ENCODE results near the gene SRSF8.

Gene SRSF8

GRCh38 chr11:95078526-95078925 lies 11.8 kb downstream of the SRSF8 start:
- no peak for DNase-seq (ENCODE audit: low read depth)
- TF ChIP-seq CTCF (IDR thresholded peaks at IDR 0.05; ENCODE audit: control insufficient read depth, extremely low read depth, insufficient read depth), result no peak
- H3K4me3 ChIP-seq (ENCODE audit: low read depth, low read length), result no peak overlapping the region

DNA sequence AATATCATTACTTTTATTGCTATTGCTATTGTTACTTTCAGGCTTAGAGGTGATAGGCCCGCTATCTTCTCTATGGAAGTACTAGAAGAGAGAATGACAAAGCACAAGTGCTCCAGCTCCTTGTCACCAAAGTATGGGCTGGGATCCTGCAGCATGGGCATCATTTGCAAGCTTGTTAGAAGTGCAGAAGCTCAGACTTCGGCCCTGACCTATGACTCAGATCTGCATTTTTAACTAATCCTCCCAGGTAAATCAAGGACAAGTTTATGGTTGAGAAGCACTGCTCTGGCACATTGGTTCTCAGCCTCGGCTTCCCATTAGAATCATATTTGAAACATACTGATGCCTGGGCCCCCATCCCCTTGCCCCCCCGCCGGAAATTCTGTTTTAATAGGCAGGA lies 14.3 kb downstream of the SRSF8 start:
- no peak overlapping the region for H3K4me3 ChIP-seq (ENCODE audit: low read depth, low read length)
- no peak for DNase-seq (ENCODE audit: low read depth)
- TF ChIP-seq CTCF (IDR thresholded peaks at IDR 0.05; ENCODE audit: control insufficient read depth, extremely low read depth, insufficient read depth), result no peak

- H3K4me3 ChIP-seq (ENCODE audit: low read depth, low read length), result no peak overlapping the region
- no peak for DNase-seq (ENCODE audit: low read depth)
- TF ChIP-seq CTCF (IDR thresholded peaks at IDR 0.05; ENCODE audit: control insufficient read depth, extremely low read depth, insufficient read depth), result no peak
These were observed 14.7 kb downstream of the SRSF8 start for GRCh38 chr11:95081412-95081811.

- TF ChIP-seq CTCF (IDR thresholded peaks at IDR 0.05; ENCODE audit: control insufficient read depth, extremely low read depth, insufficient read depth), result no peak
- no peak for DNase-seq (ENCODE audit: low read depth)
- no peak overlapping the region for H3K4me3 ChIP-seq (ENCODE audit: low read depth, low read length)
These were observed 15.9 kb downstream of the SRSF8 start for GRCh38 chr11:95082576-95083001.

DNA sequence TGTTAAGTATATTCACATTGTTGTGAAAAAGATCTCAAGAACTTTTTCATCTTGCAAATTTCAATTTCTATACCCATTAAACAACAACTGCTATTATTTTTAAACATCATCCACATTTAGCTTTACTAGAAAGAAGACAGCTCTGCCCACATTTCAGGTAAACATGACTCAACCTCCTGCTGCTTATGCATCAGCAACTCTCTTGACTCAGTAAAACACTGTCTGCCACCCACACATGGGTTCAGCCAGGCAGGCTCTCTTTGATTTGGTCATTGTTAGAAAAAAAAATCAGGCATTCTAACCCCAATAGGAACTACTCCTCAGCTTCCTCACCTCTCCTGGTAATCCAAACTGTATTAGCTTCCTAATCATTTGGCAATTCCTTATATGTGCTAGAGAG lies 17.8 kb downstream of the SRSF8 start:
- no peak for TF ChIP-seq CTCF (IDR thresholded peaks at IDR 0.05; ENCODE audit: control insufficient read depth, extremely low read depth, insufficient read depth)
- DNase-seq (ENCODE audit: low read depth), result no peak
- H3K4me3 ChIP-seq (ENCODE audit: low read depth, low read length), result no peak overlapping the region

DNA sequence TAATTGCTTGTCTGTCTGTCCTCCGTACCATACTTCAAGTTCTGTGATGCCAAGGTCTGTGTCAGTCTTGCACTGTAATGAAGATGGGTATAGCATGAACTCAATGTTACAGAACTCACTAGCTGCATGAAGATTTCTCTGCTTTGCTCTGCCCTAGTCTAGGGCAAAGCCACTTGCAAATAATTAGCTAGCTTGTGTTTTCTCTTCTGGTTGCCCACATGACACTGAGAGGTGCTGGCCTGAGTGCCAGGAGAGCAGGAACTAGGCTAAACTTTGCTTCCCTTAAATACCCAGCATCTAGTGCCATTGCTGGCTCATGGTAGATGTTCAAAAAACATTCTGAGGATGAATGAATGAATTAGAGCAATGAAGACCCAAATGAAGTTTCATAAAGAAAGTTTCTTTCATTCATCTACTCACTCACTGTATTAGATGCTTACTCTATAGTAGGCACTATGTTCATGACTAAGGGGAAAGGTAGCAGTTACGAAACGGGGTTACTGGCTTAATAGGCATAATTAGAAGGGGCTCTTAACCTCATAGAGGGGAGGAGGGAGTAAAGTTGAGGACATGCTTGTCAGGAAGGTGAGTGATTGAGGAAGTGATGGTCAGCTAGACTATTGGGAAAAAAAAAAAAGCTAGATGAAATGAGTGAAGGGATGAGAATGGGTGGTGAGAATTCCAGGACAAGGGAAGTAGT lies 18.5 kb downstream of the SRSF8 start:
- H3K4me3 ChIP-seq (ENCODE audit: low read depth, low read length), result no peak overlapping the region
- no peak for TF ChIP-seq CTCF (IDR thresholded peaks at IDR 0.05; ENCODE audit: control insufficient read depth, extremely low read depth, insufficient read depth)
- no peak for DNase-seq (ENCODE audit: low read depth)

DNA sequence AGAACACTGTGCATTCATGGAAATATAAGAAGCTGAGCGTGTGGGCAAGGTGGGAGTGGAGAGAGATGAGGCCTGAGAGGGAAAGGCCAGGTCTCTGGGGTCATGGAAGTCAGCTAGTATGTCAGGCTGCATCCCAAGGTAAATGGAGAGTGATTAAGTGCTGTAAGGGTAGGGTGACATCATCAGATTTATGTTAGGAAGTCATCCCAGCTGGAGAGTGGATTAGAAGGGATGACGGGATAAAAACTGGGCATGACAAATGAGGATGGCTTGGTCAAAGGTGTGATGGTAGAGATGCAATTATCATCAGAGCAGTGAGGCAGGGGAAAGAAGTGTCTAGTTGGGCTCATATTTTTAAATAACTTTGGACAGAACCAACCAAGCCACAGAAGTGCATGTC lies 19.4 kb downstream of the SRSF8 start:
- DNase-seq (ENCODE audit: low read depth), result no peak
- no peak for TF ChIP-seq CTCF (IDR thresholded peaks at IDR 0.05; ENCODE audit: control insufficient read depth, extremely low read depth, insufficient read depth)

More for the DNA sequence above, 19.4 kb downstream of the SRSF8 start:
- H3K4me3 ChIP-seq (ENCODE audit: low read depth, low read length), result no peak overlapping the region
